IPS DF 4.7 (cell line): ENCODE results near the gene UGT1A9.

ENCODE experiments used
- DNase-seq: peaks from one replicate; pipeline ENCODE4 v3.0.0-alpha.2; 2013; ENCODE audit warnings: low spot score; ENCODE audit errors: extremely low read depth

The UGT1A9 gene

DNA sequence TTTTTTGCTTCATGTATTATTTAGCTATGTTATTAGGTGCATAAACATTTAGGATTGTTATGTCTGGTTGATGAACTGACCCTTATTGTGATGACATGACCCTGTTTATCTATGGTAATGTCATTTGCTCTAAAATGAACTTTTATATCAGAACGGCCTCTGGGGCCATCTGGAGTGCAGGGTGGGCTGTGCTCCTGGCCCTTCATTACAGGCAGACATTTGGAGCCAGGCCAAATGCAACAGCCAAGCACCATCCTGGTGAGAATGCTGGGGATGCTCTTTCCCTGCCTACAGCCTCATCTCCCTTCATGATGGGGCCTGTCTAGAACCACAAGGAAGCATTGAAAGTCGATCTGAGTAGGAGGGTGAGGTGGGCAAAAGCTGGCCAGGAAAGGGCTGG lies 144.6 kb downstream of the UGT1A9 start:
- no peak for DNase-seq

DNA sequence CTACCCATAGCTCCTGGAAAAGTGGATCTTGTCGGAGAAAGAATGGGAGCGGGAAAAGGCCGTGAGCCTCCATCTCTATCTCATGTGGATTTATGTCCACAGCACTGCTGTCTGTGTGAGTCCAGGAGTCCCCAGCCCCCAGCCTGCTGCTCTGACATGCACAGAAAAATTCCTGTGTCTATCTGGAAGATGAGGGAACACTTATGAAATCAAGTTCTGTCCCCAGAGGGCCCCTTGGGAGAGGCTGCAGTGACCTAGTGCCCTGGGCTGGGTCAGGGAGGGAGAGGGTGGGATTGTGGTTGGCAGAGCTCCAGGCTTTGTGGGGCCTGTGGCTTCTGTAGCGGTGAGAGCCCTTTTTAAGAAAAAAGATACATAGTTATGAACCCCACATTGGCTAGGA lies 145.1 kb downstream of the UGT1A9 start:
- DNase-seq = no peak

DNA sequence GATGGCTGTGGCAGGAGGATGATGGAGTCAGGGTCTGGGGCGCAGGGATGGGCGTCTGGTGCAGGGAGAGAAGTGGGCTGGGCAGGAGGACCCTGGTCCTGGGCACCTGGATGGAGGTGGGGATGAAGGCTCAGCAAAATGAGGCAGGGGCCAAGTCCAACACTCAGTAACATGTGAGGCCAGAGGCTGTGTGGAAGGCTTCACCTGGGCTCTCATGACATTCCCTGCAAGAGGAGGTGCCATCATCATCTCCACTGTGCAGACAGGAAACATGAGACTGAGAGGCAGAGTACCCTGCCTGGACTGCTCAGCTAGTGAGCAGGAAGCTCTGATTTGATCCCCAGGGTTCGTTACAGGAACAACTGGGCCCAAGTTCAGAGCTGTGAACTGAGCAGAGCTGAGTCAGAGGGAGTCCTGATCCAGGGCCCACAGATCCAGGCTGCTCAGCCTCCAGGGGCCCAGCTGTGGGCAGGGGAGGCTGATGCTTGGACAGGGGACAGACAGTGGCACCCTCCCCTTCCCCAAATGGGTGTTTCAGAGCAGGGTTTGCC lies 145.7 kb downstream of the UGT1A9 start:
- DNase-seq = no peak

DNA sequence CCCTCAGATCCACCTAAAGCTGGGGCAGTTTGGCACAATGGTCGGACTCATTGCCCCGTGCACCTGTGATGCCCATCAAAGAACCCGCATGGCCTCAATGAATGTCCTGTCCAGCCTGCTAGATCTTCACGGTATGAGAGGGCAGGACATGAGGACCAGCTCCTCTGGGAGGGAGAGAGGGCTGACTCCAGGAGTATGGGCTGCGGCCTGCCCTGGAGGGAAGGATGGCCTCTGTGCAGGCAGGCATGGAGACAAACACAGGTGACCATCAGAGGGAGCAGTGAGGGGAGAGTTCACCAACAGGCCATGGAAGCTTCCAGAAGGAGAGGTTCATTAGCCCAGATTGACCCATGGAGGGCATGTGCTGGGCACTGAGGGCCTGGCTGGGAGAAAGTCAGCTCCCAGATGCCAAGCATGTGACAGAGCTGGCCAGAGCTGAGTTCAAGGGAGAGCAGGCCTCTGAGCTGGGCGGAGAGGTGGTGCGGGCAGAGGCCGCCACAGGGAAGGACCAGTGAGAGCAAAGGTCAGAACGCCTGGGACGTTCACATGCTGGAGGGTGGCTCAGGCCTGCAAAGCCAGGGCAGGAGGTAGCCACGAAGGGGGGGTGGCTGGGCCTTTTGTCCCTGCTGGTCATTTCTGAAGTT lies 146.4 kb downstream of the UGT1A9 start:
- DNase-seq = no peak

DNA sequence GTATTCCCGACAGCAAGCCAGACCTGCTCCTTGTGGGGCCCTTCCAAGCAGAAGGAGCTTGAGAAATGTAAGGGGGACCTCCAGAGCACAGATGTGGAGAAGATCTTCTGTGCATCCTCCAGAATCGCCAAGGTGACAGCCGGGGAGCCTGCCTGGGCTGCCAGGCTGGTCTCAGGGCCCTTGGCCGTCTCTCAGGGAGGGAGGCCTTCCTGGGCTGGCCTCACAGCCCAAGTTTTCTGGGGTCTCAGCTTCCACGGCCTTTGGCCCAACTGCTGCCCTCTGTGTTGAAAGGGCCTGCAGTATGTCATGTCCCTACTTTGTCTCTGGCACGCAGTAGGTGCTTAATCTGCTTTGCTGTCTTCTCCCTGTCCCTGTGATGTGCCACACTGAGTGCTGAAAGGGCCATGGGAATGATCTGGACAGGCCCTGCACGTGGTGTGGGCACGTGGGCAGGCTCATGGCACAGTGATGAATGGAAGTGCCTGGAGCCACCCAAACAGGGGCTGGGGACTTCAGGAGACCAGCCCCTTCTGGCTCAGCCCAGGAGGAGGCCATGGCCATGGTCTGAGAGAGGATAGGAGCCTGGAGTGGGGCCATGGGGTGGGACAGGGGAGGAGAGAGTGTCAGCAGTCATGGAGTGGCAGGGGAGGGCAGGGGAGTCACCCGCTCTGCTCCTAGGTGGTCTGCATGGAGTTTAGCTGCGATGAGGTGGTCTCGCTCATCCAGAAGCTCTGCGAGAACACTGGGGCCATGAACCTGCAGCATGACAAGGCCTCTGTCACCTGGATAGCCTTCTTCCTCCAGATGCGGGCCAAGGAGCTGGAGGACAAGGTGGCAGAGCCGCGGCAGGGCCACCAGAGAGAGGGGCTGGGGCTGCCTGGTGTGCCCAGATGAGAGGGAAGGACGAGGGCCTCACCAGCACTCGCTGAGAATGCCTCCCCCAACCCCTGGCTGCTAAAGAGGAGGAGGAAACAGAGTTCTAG lies 147.2 kb downstream of the UGT1A9 start:
- DNase-seq = no peak

DNA sequence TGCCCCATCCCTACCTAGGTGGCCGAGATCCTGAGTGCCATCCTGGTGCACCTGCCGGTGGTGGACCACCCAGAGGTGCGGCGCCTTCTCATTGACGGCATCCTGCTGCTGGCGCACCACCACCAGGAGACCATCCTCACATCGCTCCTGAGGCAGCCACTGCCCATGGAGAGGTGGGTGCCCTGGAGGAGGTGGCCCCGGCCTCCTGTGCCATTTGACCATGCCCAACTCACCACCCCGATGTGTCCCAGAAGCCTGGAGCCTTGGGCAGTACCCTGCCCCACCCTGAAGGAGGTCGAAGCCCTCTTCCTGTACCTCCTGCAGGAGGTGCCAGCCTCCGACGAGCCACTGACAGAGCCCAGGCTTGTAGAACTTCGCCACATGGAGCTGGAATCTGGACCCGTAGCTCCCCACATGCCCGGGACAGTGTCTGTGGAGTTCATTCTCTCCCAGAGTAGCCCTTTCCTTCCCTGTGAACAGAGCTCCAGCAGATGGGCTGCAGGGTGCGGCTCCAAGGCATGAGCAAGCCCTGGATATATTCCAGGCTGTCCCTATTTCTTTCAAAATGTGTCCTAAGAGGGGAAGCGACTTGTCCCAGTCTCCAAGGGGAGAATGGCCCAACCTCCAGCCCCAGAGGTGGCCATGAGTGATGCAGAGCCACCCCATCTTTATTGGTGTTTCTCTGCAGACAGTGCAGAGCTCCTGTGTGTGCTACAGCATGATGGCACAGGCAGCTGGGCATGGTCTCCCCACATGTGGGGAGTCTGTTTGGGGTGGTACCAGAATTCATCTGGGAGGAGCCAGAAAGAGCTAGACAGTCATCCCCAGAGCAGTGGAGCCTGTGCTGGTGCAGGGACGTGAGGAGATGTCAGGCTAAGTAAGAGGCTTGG lies 148.4 kb downstream of the UGT1A9 start:
- DNase-seq = no peak

DNA sequence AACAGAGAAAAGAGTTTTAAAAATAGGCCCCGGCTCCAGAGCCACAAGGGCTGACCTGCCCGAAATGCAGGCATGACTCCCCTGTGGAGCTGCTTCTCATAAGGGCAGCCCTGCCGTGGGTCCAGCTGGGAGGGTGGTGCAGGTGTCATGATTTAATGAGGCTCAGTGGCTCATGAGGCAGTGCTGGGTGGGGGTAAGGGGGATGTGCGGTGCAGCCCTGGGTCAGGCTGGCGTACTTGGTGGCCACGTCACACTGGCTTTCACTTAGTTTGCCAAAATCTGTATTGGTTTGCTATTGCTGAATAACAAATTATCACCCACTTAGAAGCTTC lies 149.0 kb downstream of the UGT1A9 start:
- DNase-seq = no peak

DNA sequence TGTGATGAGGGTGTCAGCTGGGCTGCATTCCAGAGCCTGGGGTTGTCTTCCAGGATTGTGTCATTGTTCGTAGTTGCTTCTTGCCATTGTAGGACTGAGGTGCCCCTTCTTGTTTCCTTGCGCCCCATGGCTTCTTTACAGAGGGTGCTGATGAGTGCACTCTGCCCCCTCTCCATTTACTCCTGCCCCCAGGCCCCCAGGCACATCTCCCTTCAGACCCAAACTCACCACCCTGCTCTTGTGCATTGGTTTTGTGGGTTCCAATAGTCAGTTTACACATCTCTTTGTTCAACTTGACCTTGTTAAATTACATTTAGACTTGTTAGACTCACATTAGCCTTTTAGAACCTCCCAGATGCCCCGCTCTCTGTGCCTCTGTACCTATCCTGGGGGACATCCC lies 149.5 kb downstream of the UGT1A9 start:
- no peak for DNase-seq

DNA sequence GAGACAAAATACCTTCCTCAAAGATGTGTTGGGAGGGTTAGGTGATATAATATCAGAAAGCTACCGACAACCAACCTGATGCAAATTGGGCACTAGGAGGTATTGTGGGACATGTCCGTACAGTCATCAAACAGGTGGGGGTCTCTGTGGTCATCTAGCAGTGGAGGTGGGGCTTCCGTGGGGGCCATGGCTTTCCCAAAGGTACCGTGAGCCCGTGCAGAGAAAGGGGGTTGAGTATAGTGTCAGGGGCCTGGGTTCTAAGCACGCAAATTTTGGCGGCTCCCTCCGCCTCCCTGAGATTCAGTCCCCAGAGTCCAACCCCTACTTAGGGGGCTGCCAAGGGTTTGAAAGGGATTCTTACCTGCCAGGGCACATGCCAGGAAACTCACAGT lies 150.0 kb downstream of the UGT1A9 start:
- no peak for DNase-seq

DNA sequence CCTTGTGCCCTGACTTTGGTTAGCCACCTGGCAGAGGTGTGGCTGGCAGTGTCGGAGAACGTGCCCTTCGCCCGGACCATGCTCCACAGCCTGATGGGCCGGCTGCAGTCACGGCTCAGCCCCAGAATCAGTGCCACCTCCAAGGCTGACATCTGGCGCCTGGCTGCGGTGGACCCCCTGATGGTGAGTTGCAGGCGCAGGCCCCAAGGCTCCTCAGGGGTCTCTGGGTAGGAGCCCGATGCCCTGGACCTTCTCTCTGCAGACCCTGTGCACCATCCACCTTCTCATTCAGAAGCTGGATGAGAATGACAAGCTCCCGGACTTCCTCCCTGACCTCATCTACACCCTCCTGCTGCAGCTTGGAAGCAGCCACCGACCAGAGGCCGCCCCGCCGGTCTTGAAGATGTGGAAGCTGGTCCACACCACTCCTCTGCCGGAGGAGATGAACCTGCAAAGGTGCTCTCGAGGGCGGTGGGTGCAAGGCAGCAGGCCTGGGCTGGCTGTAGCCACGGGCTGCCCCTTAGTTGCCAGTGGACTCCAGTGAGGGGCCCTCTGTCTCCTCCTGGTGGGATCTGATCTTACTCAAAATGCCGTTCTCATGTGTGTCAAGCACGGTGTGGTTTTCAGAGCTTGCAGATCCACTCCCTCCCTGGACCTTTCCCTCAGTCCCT lies 150.5 kb downstream of the UGT1A9 start:
- DNase-seq = no peak
